DOHH2 (cell line): ENCODE measurements around the gene PPM1M.

Experiments
- H3F3A ChIP-seq: fragments of 200-600 bp; sonication (generic), shearing (Covaris generic); 2 replicates; pipeline ENCODE4 v1.6.0; 2016; ENCODE audit warnings: antibody characterized with exemption, mild to moderate bottlenecking; ENCODE audit not compliant: control insufficient read depth, insufficient read depth
- H3K27ac ChIP-seq: fragments of 200-600 bp; sonication (generic); 2 replicates; pipeline ENCODE4 v1.5.1; 2014; ENCODE audit warnings: low read depth, mild to moderate bottlenecking, low read length, moderate library complexity
- H3K27me3 ChIP-seq: fragments of 200-600 bp; sonication (generic); 2 replicates; pipeline ENCODE4 v1.6.1; 2014; ENCODE audit warnings: mild to moderate bottlenecking, low read length, mixed read lengths; ENCODE audit not compliant: control insufficient read depth
- H3K36me3 ChIP-seq: fragments of 200-600 bp; sonication (generic); 2 replicates; pipeline ENCODE4 v1.6.1; 2014; ENCODE audit warnings: mild to moderate bottlenecking, low read length, moderate library complexity, mixed read lengths; ENCODE audit not compliant: control insufficient read depth
- H3K4me1 ChIP-seq: fragments of 200-600 bp; sonication (generic); 2 replicates; pipeline ENCODE4 v1.6.1; 2014; ENCODE audit warnings: mild to moderate bottlenecking, low read length, mixed read lengths; ENCODE audit not compliant: control insufficient read depth
- H3K4me2 ChIP-seq: fragments of 200-600 bp; sonication (generic); 2 replicates; pipeline ENCODE4 v1.6.0; 2014; ENCODE audit warnings: mild to moderate bottlenecking, low read length, moderate library complexity
- H3K4me3 ChIP-seq: fragments of 200-600 bp; sonication (generic); 2 replicates; pipeline ENCODE4 v1.5.1; 2014; ENCODE audit warnings: mild to moderate bottlenecking, low read length, mixed read lengths
- H3K79me2 ChIP-seq: fragments of 200-600 bp; sonication (generic); 2 replicates; pipeline ENCODE4 v1.6.1; 2014; ENCODE audit warnings: mild to moderate bottlenecking, low read length, mixed read lengths; ENCODE audit not compliant: control insufficient read depth
- H3K9me2 ChIP-seq: fragments of 200-600 bp; sonication (generic); replicated peaks from 2 replicates; pipeline ENCODE4 v1.6.1; 2014; ENCODE audit warnings: mild to moderate bottlenecking, low read length, mixed read lengths; ENCODE audit not compliant: control insufficient read depth
- H3K9me3 ChIP-seq: fragments of 200-600 bp; sonication (generic); 2 replicates; pipeline ENCODE4 v1.6.1; 2014; ENCODE audit warnings: antibody characterized with exemption, low read length, mixed read lengths; ENCODE audit not compliant: control insufficient read depth, insufficient read depth
- H4K20me1 ChIP-seq: fragments of 200-600 bp; sonication (generic); 2 replicates; pipeline ENCODE4 v1.6.0; 2014; ENCODE audit warnings: low read depth, mild to moderate bottlenecking, antibody characterized with exemption, low read length, moderate library complexity; ENCODE audit not compliant: control insufficient read depth, insufficient read depth
- CTCF ChIP-seq: fragments of 200-600 bp; sonication (generic); IDR thresholded peaks from one replicate; pipeline ENCODE4 v1.5.1; 2014; ENCODE audit warnings: antibody characterized with exemption, mild to moderate bottlenecking, low read depth, low read length; ENCODE audit not compliant: poor library complexity, severe bottlenecking
- EZH2phosphoT487 ChIP-seq: fragments of 200-600 bp; sonication (generic); IDR thresholded peaks from 2 replicates; pipeline ENCODE4 v1.6.1; 2017; ENCODE audit warnings: borderline replicate concordance, mild to moderate bottlenecking, antibody characterized with exemption, low read length, moderate library complexity, mixed read lengths

The PPM1M gene

DNA sequence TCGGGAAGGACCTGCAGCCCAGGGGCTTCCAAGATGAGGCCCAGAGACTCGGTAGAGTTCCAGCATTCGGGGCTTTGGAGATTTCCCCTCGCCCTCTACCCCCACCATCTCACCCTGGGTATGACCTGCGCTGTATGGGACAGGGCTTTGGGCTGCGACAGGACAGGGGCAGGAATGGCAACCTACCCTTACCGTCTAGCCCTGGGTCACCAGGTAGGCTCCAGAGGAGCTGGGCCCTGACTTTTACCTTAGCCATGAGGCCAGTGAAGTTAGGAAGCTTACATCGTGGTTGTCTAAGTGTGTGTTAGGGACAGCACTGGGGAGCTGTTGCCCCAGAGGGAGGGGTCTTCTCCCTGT lies 683 bp downstream of the PPM1M start:
- TF ChIP-seq EZH2phosphoT487 (no peak), CTCF (no peak)
- peaks cover 26% of the 10 kb centered on the region for H3K4me1 ChIP-seq
- H3K4me2 ChIP-seq = peak overlapping the region; percentile 61

DNA sequence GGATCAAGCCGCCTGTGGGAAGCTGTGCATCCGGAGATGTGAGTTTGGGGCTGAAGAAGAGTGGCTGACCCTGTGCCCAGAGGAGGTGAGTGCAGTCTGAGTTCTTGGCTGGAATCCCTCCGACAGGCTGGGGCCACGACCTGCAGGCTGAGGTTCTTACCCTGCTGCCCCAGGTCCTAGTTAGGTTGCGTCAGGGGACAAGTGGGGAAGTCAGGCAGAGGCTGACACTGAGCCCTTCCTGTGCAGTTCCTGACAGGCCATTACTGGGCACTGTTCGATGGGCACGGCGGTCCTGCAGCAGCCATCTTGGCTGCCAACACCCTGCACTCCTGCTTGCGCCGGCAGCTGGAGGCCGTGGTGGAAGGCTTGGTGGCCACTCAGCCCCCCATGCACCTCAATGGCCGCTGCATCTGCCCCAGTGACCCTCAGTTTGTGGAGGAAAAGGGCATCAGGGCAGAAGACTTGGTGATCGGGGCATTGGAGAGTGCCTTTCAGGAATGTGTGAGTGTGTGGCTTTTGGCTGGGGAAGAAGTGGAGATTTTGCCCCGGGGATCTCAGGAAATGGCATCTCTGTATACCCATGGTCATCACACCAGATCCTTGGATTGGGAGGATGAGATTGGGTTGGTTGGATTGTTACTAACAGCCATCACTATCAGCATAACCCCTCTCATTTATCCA lies 1.3 kb downstream of the PPM1M start:
- no peaks in the 10 kb centered on the region for H3K9me3 ChIP-seq
- peaks cover 29% of the 10 kb centered on the region for H3K36me3 ChIP-seq
- H3K9me2 ChIP-seq = no peaks in the 10 kb centered on the region
- peak overlapping the region; percentile 61; the same call in 1 of the 2 replicates for H3K4me2 ChIP-seq
- no peak overlapping the region for H3K27ac ChIP-seq
- H4K20me1 ChIP-seq = no peaks in the 10 kb centered on the region
- no peak overlapping the region; the same call in 1 of the 2 replicates for H3K4me3 ChIP-seq
- H3K27me3 ChIP-seq = peaks cover 16% of the 10 kb centered on the region
- peaks cover 10% of the 10 kb centered on the region; the same call in 1 of the 2 replicates for H3F3A ChIP-seq
- peaks cover 26% of the 10 kb centered on the region for H3K4me1 ChIP-seq
- no peaks in the 10 kb centered on the region for H3K79me2 ChIP-seq
- TF ChIP-seq CTCF (no peak), EZH2phosphoT487 (no peak)

More for the DNA sequence above, 683 bp downstream of the PPM1M start:
- peaks cover 10% of the 10 kb centered on the region; the same call in 1 of the 2 replicates for H3F3A ChIP-seq
- peaks cover 16% of the 10 kb centered on the region for H3K27me3 ChIP-seq
- no peaks in the 10 kb centered on the region for H3K79me2 ChIP-seq
- no peak overlapping the region for H3K27ac ChIP-seq
- H3K36me3 ChIP-seq = peaks cover 23% of the 10 kb centered on the region
- peak overlapping the region; percentile 62 for H3K4me3 ChIP-seq
- H3K9me2 ChIP-seq = no peaks in the 10 kb centered on the region
- no peaks in the 10 kb centered on the region for H4K20me1 ChIP-seq
- no peaks in the 10 kb centered on the region for H3K9me3 ChIP-seq

GRCh38 chr3:52247409-52248164 lies 2.0 kb downstream of the PPM1M start:
- H3K27me3 ChIP-seq = peaks cover 16% of the 10 kb centered on the region
- H3K4me3 ChIP-seq = no peak overlapping the region
- H3K4me1 ChIP-seq = peaks cover 26% of the 10 kb centered on the region
- no peaks in the 10 kb centered on the region for H4K20me1 ChIP-seq
- H3K9me2 ChIP-seq = no peaks in the 10 kb centered on the region
- H3K9me3 ChIP-seq = no peaks in the 10 kb centered on the region
- H3K27ac ChIP-seq = no peak overlapping the region
- TF ChIP-seq EZH2phosphoT487 = no peak
- TF ChIP-seq CTCF = no peak
- peaks cover 10% of the 10 kb centered on the region; the same call in 1 of the 2 replicates for H3F3A ChIP-seq
- no peak overlapping the region for H3K4me2 ChIP-seq
- peaks cover 36% of the 10 kb centered on the region for H3K36me3 ChIP-seq
- no peaks in the 10 kb centered on the region for H3K79me2 ChIP-seq
